CD4-positive, alpha-beta T cell treated with Interleukin-6 at 100 ng/mL for 8 hours (primary cell): ENCODE measurements around the gene PPFIA4.

Source experiments
- DNase-seq: peaks from one replicate; pipeline ENCODE4 v3.0.0-alpha.2; 2020; ENCODE audit warnings: mixed read lengths, low spot score

PPFIA4 gene

DNA sequence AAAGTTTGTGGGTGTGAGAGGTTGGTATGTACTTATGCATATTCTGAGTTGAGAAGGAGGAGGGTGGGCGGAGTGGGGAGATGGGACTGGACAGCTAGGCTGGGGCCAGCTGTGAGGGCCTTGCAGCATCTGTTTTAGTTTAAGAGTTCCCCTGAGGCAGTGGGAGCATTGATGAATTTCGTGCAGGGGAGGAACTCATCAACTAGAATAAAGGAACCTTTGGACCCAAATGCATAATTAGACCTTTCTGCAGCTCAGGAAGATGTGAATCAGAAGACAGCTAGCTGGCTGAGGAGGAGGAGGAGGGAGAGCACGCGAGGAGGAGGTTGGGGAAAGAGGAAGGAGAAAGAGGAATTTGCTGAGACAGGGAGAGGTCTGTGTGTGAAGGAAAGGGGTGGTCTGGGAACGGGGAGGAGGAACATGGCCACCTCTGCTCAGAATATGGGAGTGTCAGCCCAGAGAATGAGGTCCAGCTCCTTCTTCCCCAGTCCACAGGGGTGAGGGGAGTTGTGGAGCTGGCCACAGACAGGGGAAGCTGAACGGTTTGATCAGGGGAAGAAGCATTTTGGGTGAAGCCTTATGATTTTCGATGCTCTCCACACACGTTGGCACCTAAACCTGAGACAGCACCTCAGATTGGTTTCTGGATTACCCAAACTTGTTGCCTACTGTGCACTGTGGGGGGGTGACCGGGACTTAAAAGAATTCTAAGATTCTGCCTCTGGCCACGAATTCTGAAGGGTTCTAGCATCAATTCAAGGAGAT lies 31.8 kb downstream of the PPFIA4 start:
- DNase-seq: no peak

GRCh38 chr1:203058676-203058935 lies 32.3 kb downstream of the PPFIA4 start:
- DNase-seq: no peak

GRCh38 chr1:203059485-203059884 lies 33.2 kb downstream of the PPFIA4 start:
- no peak for DNase-seq

GRCh38 chr1:203060115-203060514 lies 33.8 kb downstream of the PPFIA4 start:
- no peak for DNase-seq

DNA sequence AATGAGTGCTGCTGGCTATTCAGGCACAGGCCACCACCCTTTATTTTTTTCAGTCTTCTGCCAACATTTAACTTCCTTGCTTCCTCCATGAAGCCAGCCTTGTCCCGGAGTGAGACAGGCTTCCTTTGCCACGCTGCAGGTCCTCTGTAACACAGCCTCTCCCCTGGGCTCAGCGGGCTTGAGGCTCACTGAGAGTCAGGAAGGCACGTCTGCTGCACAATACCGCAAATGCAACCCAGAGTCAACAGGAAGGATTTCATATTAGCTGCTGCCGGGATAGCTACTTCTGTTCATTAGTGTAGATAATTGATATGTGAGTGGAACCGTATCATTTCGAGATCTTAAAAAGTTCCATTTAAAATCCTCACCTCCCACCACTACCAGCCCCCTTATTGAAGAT lies 37.0 kb downstream of the PPFIA4 start:
- no peak for DNase-seq

DNA sequence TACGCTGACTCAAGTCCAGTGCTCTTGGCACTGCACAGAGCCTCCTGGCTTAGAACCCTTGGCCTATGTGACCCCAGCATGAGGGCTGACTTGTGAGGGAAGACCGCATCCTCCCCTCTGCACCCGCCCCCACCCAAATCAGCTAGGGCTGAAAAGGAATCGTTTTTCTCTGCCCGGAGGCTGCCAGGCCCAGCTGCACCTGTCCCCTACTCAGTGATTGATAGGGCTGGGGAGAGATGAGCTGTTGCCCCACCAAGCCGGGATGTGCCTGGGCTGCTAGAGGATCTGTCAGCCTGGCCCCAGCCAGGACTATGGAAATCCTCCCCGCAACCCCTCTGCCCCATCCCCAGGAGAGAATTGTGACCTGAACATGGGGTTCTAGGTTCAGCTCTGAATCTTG lies 38.9 kb downstream of the PPFIA4 start:
- DNase-seq: no peak

DNA sequence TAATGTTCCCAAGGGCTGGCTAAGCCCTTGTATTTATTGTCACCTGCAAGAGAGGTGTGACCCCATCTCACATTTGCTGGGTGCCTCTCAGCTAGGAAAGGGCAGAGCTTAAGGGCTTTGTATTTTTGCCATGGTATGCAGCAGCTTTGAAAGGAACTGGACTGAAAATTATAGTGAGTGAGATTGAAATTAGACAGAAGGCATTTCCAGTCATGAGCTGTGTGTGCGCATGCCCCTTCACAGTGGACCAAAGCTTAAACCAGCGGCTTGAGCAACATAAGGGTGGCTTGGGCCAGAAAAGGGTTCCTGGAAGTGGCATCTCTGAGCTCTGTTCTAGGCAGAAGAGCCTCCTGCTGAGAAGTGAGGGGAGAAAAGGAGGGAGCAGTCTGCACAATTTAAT lies 39.7 kb downstream of the PPFIA4 start:
- no peak for DNase-seq

- DNase-seq: no peak
Observed at GRCh38 chr1:203066965-203067364, 40.7 kb downstream of the PPFIA4 start.

GRCh38 chr1:203069030-203069747 lies 42.9 kb downstream of the PPFIA4 start:
- DNase-seq: no peak

DNA sequence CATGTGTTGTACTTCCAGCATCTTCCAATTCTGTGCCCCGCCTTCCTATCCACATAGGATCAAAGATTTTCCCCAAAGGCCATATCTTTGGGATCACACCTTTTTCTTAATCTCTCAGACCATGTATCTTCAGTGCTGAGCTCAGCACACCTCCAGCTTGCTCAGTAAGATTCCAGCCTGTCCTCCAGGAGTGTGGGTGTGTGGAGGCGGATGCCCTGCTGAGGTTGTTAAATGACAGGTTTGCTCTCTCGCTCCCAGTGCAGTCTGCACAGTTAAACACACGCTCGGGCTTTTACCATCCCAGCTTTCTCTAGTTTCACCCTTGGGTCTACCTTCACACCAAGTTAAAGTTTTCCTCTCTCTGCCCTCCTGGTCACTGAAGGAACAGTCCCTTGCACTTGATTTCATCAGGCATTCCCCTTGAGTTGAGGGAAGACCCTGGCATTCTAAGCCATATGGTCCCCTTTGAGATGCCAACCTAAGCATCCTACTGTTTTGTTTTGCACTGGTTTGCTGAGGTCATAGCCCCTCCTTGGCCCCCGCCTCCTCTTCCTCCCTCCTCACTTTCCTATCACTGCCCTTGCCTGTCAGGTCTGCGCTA lies 45.8 kb downstream of the PPFIA4 start:
- DNase-seq: no peak

DNA sequence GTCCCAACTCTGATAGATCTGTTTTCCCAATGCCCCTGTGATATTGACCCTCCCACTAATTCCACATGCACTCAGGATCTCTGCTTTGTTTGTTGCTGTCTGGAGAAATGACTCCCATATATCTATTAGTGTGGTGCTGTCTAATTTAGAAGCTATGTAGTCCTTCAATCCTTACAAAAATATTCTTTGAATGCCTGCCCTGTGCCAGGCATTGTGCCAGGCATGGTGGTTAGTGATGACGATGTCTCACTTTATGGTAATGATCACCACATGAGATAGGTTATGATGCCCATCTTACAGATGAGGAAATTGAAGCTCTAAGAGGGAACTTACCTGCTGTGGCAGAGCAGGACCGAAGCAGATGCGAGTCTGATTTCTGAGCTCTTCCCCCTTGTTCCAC lies 46.6 kb downstream of the PPFIA4 start:
- DNase-seq: no peak

- no peak for DNase-seq
Observed at GRCh38 chr1:203073469-203073868, 47.2 kb downstream of the PPFIA4 start.

- no peak for DNase-seq
Observed at GRCh38 chr1:203074610-203075009, 48.3 kb downstream of the PPFIA4 start.

DNA sequence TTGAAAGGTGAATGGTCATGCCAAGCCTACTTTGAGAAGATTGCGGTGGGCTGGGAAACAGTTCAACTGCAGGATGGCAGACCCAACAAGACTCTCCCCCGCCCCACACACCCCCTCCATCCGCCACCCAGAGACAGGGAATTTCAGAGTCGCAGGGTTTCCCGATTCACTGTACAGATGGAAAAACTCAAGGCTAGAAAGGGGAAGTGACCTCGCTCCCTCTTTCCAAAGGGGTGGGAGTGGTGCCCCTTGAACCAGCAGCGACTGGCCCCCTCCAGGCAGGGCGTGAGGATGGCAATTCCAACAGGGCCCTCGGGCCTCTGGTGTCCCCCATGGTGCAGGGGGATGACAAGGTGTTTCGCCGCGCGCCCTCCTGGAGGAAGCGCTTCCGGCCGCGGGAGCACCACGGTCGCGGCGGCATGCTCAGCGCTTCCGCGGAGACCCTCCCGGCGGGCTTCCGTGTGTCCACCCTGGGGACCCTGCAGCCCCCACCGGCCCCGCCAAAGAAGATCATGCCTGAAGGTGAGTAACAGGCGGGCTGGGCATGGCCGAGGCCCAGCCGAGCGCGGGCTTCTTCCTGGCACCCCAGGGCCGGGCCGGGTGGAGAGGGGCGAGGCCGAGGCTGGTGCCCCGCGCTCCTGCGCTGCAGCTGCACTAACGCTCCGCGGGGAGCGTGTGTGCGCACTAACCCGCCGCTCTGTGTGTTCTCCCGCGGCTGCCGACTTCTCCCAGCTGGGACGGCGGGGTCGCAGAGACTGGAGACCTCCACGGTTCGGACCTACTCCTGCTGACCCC lies 49.1 kb downstream of the PPFIA4 start:
- DNase-seq: no peak

- no peak for DNase-seq
Observed at GRCh38 chr1:203076031-203076511, 49.8 kb downstream of the PPFIA4 start.

- DNase-seq: no peak
Observed at GRCh38 chr1:203077367-203077766, 51.1 kb downstream of the PPFIA4 start.

- no peak for DNase-seq
Observed at GRCh38 chr1:203077956-203078355, 51.7 kb downstream of the PPFIA4 start.

- no peak for DNase-seq
Observed at GRCh38 chr1:203078478-203078877, 52.2 kb downstream of the PPFIA4 start.

GRCh38 chr1:203080456-203080855 lies 54.2 kb downstream of the PPFIA4 start:
- DNase-seq: no peak

- no peak for DNase-seq
Observed at GRCh38 chr1:203081465-203082230, 55.4 kb downstream of the PPFIA4 start.

- no peak for DNase-seq
Observed at GRCh38 chr1:203082231-203082505, 55.9 kb downstream of the PPFIA4 start.
